AG10803 (cell line): ENCODE results near the gene FBXL5.

Experiments
- DNase-seq: peaks from one replicate; pipeline ENCODE4 v3.0.0; 2010; ENCODE audit warnings: low read depth
- H3K4me3 ChIP-seq: 2 replicates; pipeline ENCODE4 v1.5.1; 2011; ENCODE audit warnings: mild to moderate bottlenecking, low read length, control low read depth
- TF ChIP-seq, protein P1 (sequence below): conservative IDR thresholded peaks from 2 replicates; pipeline ENCODE4 v1.5.1; 2011; ENCODE audit warnings: mild to moderate bottlenecking, low read length, control low read depth, inconsistent platforms

Gene FBXL5

DNA sequence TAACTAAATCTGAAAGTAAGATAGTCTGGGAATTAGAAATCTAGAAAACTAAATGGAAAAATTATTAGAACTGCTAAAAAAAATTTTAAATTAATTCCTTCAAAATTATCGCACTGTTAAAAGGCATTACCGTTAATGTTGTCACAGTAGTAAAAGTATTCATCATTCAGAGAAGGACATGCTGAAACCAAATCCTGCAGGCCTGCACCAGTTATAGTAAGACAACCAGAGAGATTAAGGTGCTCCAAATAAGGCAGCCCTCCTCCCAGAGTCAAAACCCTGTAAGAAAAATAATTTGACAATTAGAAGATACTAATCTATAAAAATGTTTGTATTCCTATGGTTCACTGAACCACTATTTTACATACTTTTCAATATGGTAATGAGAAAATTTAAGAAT lies 43.0 kb downstream of the FBXL5 start:
- no peak for DNase-seq
- no peak overlapping the region for H3K4me3 ChIP-seq
- TF ChIP-seq, protein P1, sequence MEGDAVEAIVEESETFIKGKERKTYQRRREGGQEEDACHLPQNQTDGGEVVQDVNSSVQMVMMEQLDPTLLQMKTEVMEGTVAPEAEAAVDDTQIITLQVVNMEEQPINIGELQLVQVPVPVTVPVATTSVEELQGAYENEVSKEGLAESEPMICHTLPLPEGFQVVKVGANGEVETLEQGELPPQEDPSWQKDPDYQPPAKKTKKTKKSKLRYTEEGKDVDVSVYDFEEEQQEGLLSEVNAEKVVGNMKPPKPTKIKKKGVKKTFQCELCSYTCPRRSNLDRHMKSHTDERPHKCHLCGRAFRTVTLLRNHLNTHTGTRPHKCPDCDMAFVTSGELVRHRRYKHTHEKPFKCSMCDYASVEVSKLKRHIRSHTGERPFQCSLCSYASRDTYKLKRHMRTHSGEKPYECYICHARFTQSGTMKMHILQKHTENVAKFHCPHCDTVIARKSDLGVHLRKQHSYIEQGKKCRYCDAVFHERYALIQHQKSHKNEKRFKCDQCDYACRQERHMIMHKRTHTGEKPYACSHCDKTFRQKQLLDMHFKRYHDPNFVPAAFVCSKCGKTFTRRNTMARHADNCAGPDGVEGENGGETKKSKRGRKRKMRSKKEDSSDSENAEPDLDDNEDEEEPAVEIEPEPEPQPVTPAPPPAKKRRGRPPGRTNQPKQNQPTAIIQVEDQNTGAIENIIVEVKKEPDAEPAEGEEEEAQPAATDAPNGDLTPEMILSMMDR: no peak

DNA sequence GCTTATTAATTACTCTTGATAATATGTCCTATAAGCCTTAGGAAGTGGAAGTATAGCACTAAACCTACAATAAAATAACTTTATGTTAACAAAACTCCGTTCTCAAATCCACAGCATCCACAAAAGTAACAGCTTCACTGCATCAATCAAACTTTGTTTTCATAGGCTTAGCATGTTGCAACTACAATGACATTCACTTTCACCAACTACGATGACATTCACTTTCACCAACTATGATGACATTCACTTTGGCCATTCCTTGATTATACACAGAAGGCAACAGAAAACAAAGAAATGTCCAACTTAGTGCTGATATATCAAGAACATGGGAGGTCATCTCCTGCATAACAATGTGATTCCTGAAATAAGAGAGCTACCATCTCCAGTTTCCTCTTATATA lies 44.3 kb downstream of the FBXL5 start:
- H3K4me3 ChIP-seq: no peak overlapping the region
- TF ChIP-seq, protein P1: no peak
- DNase-seq: no peak

DNA sequence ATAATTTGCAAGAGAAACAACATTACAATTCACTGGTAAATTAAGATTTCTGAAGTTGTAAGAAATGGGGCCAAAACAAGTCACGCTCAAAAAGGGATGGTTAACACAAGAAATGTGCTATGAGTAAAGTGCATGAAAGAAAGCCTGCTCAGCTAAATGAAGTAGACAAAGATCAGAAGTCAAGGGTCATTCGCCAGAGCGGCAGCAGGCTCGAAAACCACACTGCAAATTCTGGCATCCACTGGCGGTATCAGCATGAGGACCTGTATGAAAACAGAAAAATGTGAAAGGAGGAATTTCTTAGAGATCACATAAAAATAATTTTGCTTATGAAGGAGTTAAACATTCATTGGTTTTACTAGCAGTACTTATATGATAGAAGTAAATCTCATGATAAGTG lies 49.6 kb downstream of the FBXL5 start:
- no peak for DNase-seq
- H3K4me3 ChIP-seq: no peak overlapping the region
- TF ChIP-seq, protein P1: no peak

DNA sequence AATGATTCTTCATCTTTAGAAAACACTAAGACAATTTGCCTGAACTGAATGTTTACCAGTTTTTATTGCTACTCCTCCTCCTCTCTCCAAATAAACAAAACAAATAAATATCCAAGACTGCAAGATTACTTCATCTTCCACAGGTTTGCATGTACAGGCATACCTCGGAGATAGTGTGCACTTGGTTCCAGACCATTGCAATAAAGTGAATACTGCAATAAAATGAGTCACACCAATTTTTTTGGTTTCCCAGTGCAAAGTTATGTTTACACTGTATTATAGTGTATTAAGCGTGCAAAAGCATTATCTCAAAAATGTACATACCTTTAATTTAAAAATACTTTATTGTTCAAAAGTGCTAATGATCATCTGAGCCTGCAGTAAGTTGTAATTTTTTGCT lies 53.3 kb downstream of the FBXL5 start:
- TF ChIP-seq, protein P1: no peak
- H3K4me3 ChIP-seq: no peak overlapping the region
- no peak for DNase-seq

- TF ChIP-seq, protein P1: no peak
- no peak for DNase-seq
- H3K4me3 ChIP-seq: no peak overlapping the region
Measured at GRCh38 chr4:15600176-15600575, 55.0 kb downstream of the FBXL5 start.

DNA sequence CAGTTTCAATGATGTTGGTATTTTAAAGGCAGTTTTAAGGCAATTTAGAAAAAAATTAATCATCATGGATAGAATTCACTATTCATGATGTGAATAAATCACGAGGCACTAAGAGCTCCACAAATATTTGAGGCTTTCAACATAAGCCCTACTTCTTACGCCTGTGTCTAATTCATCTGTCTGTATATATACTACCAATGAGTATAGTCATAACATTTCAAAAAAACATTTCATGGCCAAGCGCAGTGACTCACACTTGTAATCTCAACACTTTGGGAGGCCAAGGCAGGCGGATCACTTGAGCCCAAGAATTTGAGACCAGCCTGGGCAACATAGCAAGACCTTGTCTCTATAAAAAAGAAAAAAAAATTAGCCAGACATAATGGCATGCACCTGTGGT lies 56.5 kb downstream of the FBXL5 start:
- TF ChIP-seq, protein P1: no peak
- no peak for DNase-seq
- H3K4me3 ChIP-seq: no peak overlapping the region

- TF ChIP-seq, protein P1: no peak
- DNase-seq: no peak
- H3K4me3 ChIP-seq: no peak overlapping the region
Measured at GRCh38 chr4:15592799-15593198, 62.4 kb downstream of the FBXL5 start.
